ENCODE results near the gene CORIN.

GRCh38 chr4:47839259-47839658 lies 1.4 kb upstream of the CORIN start:
- TF ChIP-seq POLR2AphosphoS5 (IDR thresholded peaks at IDR 0.05): no peak
- TF ChIP-seq, protein P1, sequence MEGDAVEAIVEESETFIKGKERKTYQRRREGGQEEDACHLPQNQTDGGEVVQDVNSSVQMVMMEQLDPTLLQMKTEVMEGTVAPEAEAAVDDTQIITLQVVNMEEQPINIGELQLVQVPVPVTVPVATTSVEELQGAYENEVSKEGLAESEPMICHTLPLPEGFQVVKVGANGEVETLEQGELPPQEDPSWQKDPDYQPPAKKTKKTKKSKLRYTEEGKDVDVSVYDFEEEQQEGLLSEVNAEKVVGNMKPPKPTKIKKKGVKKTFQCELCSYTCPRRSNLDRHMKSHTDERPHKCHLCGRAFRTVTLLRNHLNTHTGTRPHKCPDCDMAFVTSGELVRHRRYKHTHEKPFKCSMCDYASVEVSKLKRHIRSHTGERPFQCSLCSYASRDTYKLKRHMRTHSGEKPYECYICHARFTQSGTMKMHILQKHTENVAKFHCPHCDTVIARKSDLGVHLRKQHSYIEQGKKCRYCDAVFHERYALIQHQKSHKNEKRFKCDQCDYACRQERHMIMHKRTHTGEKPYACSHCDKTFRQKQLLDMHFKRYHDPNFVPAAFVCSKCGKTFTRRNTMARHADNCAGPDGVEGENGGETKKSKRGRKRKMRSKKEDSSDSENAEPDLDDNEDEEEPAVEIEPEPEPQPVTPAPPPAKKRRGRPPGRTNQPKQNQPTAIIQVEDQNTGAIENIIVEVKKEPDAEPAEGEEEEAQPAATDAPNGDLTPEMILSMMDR (IDR thresholded peaks at IDR 0.05): no peak

All from stomach (tissue), 4 donors.